OCI-LY1 (cell line): ENCODE results near the gene GPI.
A peak's percentile ranks its signal among the peaks of the same experiment; 100 is the strongest.

Experiments
- H2AFZ ChIP-seq: fragments of 200-600 bp; sonication (generic), shearing (Covaris generic); 2 replicates; pipeline ENCODE4 v1.6.0; 2014; ENCODE audit warnings: antibody characterized with exemption, mild to moderate bottlenecking, low read length
- H3F3A ChIP-seq: fragments of 200-600 bp; sonication (generic), shearing (Covaris generic); 2 replicates; pipeline ENCODE4 v1.6.0; 2014; ENCODE audit warnings: mild to moderate bottlenecking, antibody characterized with exemption, low read length, moderate library complexity; ENCODE audit not compliant: insufficient read depth
- H3K27ac ChIP-seq: fragments of 200-600 bp; sonication (generic); 2 replicates; pipeline ENCODE4 v1.5.1; 2014; ENCODE audit warnings: low read length, mixed run types, mild to moderate bottlenecking, low read depth; ENCODE audit not compliant: poor library complexity, severe bottlenecking
- H3K27me3 ChIP-seq: fragments of 200-600 bp; sonication (generic); 2 replicates; pipeline ENCODE4 v1.6.0; 2014; ENCODE audit warnings: antibody characterized with exemption, mild to moderate bottlenecking, low read length, moderate library complexity; ENCODE audit not compliant: insufficient read depth
- H3K36me3 ChIP-seq: fragments of 200-600 bp; sonication (generic); 2 replicates; pipeline ENCODE4 v1.6.1; 2014; ENCODE audit warnings: mild to moderate bottlenecking, antibody characterized with exemption, low read length, moderate library complexity, mixed read lengths; ENCODE audit not compliant: insufficient read depth
- H3K4me1 ChIP-seq: fragments of 200-600 bp; sonication (generic); 2 replicates; pipeline ENCODE4 v1.5.1; 2014; ENCODE audit warnings: mild to moderate bottlenecking, low read length, moderate library complexity; ENCODE audit not compliant: insufficient read depth, severe bottlenecking
- H3K4me2 ChIP-seq: fragments of 200-600 bp; sonication (generic), shearing (Covaris generic); 2 replicates; pipeline ENCODE4 v1.6.1; 2014; ENCODE audit warnings: low read length
- H3K4me3 ChIP-seq: fragments of 200-600 bp; sonication (generic); 2 replicates; pipeline ENCODE4 v1.5.1; 2014; ENCODE audit warnings: low read length, low read depth, mild to moderate bottlenecking, mixed read lengths; ENCODE audit not compliant: poor library complexity, severe bottlenecking
- H3K79me2 ChIP-seq: fragments of 200-600 bp; shearing (Covaris generic); 2 replicates; pipeline ENCODE4 v1.6.1; 2016; ENCODE audit warnings: mixed run types, low read length, mixed read lengths; ENCODE audit not compliant: insufficient read depth
- H3K9ac ChIP-seq: fragments of 200-600 bp; sonication (generic), shearing (Covaris generic); 2 replicates; pipeline ENCODE4 v1.6.1; 2014; ENCODE audit warnings: mild to moderate bottlenecking, low read length, mixed read lengths
- H3K9me2 ChIP-seq: fragments of 200-600 bp; sonication (generic), shearing (Covaris generic); 2 replicates; pipeline ENCODE4 v1.6.1; 2014; ENCODE audit warnings: low read depth, mild to moderate bottlenecking, low read length, mixed read lengths
- H3K9me3 ChIP-seq: fragments of 200-600 bp; shearing (Covaris generic); 2 replicates; pipeline ENCODE4 v1.6.1; 2014; ENCODE audit warnings: low read length, mixed read lengths
- H4K20me1 ChIP-seq: fragments of 200-600 bp; sonication (generic), shearing (Covaris generic); 2 replicates; pipeline ENCODE4 v1.6.0; 2016; ENCODE audit warnings: mild to moderate bottlenecking, low read length; ENCODE audit not compliant: insufficient read depth
- EZH2 ChIP-seq: fragments of 200-600 bp; sonication (generic), shearing (Covaris generic); IDR thresholded peaks from 2 replicates; pipeline ENCODE4 v1.8.0; 2017; ENCODE audit warnings: borderline replicate concordance, mixed run types, mild to moderate bottlenecking, antibody characterized with exemption, low read length, moderate library complexity, mixed read lengths
- TF ChIP-seq, protein P1 (sequence below): fragments of 200-600 bp; sonication (generic), shearing (Covaris generic); IDR thresholded peaks from 2 replicates; pipeline ENCODE4 v1.5.1; 2017; ENCODE audit warnings: mild to moderate bottlenecking, antibody characterized with exemption, low read length, moderate library complexity, mixed read lengths

GPI gene

DNA sequence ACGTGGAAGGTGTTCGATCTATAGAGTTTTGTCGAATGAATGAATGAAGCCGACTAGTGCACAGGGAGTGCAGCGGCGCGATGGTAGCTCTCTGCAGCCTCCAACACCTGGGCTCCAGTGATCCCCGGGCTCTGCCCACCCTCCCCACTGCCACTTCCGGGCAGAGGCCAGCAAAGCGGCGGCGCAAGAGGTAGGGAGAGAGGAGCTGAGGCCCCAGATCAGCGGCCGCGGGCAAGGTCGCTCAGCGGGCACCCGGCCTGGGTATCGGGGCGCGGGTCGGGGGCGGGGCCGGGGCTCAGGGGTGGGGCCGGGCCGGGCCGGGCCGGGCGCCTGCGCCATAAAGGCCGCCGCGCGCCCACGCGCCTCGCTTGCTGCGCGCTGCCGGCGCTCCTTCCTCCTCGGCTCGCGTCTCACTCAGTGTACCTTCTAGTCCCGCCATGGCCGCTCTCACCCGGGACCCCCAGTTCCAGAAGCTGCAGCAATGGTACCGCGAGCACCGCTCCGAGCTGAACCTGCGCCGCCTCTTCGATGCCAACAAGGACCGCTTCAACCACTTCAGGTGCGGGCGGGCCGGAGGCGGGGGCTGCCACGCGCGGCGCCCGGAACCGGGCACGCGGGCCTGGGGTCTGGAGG, at the start of gene GPI:
GPI (plus strand) TSS at position 367 of the 633 bp plus-strand sequence; CDS start at position 438, 71 bp downstream.
- Histone ChIP-seq H3K36me3 (peaks cover 48% of the 10 kb centered on the region), H3K27me3 (no peaks in the 10 kb centered on the region), H3F3A (no peaks in the 10 kb centered on the region), H4K20me1 (no peaks in the 10 kb centered on the region), H3K4me3 (peak within 1 kb of the TSS; percentile 100), H3K27ac (peak within 1 kb of the TSS; percentile 60), H3K4me1 (peaks cover 36% of the 10 kb centered on the region), H2AFZ (peak within 1 kb of the TSS; percentile 91), H3K9ac (peak within 1 kb of the TSS; percentile 100), H3K79me2 (peaks cover 14% of the 10 kb centered on the region), H3K9me2 (no peaks in the 10 kb centered on the region), H3K9me3 (no peaks in the 10 kb centered on the region), H3K4me2 (peak within 1 kb of the TSS; percentile 97)
- no peak for TF ChIP-seq EZH2
- TF ChIP-seq, protein P1, sequence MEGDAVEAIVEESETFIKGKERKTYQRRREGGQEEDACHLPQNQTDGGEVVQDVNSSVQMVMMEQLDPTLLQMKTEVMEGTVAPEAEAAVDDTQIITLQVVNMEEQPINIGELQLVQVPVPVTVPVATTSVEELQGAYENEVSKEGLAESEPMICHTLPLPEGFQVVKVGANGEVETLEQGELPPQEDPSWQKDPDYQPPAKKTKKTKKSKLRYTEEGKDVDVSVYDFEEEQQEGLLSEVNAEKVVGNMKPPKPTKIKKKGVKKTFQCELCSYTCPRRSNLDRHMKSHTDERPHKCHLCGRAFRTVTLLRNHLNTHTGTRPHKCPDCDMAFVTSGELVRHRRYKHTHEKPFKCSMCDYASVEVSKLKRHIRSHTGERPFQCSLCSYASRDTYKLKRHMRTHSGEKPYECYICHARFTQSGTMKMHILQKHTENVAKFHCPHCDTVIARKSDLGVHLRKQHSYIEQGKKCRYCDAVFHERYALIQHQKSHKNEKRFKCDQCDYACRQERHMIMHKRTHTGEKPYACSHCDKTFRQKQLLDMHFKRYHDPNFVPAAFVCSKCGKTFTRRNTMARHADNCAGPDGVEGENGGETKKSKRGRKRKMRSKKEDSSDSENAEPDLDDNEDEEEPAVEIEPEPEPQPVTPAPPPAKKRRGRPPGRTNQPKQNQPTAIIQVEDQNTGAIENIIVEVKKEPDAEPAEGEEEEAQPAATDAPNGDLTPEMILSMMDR, result no peak

DNA sequence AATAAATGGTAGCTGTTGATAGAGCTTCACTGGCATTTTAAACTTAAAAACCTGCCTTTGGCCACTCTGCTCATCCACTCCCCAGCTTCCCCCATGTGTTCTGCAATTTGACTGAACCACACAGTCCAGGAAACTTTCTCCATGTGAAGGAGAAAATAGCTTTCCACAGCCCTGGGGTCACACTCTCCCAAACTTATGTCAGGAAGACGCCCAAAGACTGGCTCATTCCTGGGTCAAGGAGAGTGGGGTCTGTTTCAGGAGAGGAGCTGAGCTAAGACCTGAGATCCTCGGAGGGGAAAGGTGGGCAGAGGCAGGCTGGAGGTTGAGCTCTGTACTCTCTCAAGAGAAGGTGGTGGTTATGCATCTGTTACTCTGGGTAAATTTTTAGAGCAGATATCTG, 48.7 kb upstream of the GPI start:
- Histone ChIP-seq H2AFZ (no peak overlapping the region), H3K79me2 (no peaks in the 10 kb centered on the region), H3K9me2 (no peaks in the 10 kb centered on the region), H3K27me3 (no peaks in the 10 kb centered on the region), H3K36me3 (no peaks in the 10 kb centered on the region), H4K20me1 (no peaks in the 10 kb centered on the region), H3K9ac (no peak overlapping the region), H3K4me1 (peaks cover 8% of the 10 kb centered on the region), H3F3A (no peaks in the 10 kb centered on the region), H3K4me3 (no peak overlapping the region), H3K4me2 (no peak overlapping the region), H3K27ac (no peak overlapping the region), H3K9me3 (no peaks in the 10 kb centered on the region)
- TF ChIP-seq, protein P1, result no peak
- TF ChIP-seq EZH2, result no peak

DNA sequence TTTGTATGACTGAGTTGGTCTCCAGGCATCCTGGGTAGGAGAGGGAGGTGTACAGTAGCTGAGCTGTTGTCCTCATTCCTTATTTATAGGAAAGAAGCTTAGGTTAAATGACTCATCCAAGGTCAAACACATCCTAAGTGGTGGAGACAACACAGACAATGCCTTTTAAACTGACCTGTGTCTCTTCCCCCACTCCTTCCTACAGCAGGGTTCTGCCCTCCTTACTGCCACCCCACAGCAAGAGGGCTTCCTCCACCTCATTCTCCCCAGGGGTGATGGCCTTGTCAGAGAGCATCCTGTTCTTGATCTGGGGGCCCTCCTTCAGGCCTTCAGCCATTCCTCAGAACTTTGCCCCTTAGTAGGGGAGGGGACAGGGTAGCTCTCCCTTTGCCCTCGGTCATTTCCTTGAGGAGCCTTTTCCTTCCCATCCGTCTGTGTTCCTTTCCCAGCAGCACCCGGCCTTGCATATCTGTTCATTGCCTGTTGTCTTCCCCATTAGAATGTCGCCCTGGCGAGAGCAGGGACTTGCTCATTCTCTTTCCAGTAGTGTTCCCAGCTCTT, 48.2 kb upstream of the GPI start:
- Histone ChIP-seq H3K4me2 (no peak overlapping the region), H3K4me1 (peaks cover 8% of the 10 kb centered on the region), H3K4me3 (no peak overlapping the region), H3F3A (no peaks in the 10 kb centered on the region), H3K36me3 (no peaks in the 10 kb centered on the region), H4K20me1 (no peaks in the 10 kb centered on the region), H3K27ac (no peak overlapping the region), H2AFZ (no peak overlapping the region), H3K27me3 (no peaks in the 10 kb centered on the region), H3K79me2 (no peaks in the 10 kb centered on the region), H3K9me3 (no peaks in the 10 kb centered on the region), H3K9me2 (no peaks in the 10 kb centered on the region), H3K9ac (no peak overlapping the region)
- TF ChIP-seq, protein P1, result no peak
- TF ChIP-seq EZH2, result no peak
